Activated T-helper 1 cell treated with anti-CD3 and anti-CD28 coated beads, Interleukin-2, amount 50 U/mL, for 16 hours (primary cell): ENCODE data around the gene LARP4.
A peak's percentile ranks its signal among the peaks of the same experiment; 100 is the strongest.
"Not testable (repeated sequence)": the region's sequence is repeated elsewhere in the genome, so short reads cannot be mapped to it uniquely, and the experiment has no call there.

Experiments
- DNase-seq, 2 donors: peaks; one replicate each; pipeline ENCODE4 v3.0.0-alpha.2; 2020; ENCODE audit warnings: low read depth in 1 of 2, low spot score in 1 of 2

LARP4 gene

GRCh38 chr12:50477241-50477832 lies 76.7 kb downstream of the LARP4 start:
- DNase-seq = no peak

GRCh38 chr12:50482571-50482970 lies 81.9 kb downstream of the LARP4 start:
- DNase-seq = no peak

DNA sequence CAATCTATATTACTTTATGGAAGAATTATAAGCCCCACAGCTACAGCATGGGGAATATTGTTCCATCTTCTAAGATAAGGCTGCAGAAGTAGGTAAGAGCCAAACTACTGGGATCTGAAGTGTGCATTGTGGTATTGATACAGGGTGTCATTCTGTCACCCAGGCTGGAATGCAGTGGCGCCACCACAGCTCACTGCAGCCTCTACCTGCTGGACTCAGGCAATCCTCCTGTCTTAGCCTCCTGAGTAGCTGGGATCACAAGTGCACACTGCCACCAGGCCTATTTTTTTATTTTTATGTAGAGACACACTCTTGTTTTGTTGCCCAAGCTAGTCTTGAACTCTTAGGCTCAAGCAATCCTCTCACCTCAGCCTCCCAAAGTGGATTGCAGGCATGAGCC lies 82.8 kb downstream of the LARP4 start:
- no peak for DNase-seq

GRCh38 chr12:50488801-50489200 lies 88.1 kb downstream of the LARP4 start:
- DNase-seq = no peak

GRCh38 chr12:50498119-50498518 lies 97.4 kb downstream of the LARP4 start:
- DNase-seq = not testable (repeated sequence)

DNA sequence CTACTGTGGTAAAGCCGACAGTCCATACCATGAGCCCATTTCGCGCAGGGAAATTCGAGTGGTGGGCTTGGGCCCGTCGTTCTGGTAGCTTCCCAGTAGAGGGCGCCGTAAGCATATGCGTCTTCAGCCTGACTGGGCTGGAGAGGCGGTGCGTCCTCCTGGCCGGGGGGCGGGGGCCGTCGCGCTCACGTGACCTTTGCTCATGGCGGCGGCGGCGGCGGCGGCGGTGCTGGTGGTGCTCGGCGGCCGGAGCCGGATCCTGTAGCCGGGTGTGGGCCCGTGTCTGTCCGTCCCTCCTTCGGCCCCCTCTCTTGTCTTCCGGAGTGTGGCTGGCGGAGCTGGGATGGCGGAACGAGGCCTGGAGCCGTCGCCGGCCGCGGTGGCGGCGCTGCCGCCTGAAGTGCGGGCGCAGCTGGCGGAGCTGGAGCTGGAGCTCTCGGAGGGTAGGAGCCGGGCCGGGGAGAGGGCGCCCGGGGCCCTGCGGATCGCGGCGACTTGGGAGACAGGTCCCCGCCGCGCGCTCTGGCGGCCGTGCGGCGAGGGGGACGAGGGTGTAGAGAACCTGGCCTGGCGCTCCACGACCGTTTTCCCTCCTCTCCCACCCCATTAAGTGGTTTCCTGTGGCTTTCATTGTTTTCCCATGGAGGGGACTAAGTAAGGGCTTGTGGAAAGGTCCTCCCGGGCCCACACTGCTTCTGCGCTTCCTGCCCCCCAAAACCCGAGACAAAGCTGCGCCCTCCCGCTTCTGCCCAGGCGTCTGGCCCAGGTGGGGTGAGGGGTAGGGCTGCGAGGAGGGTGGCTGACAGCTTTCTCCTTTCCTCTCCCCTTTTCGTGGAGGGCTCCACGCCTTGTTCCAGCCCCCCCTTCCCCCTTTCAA lies 104.4 kb downstream of the LARP4 start, which contains the start of gene DIP2B:
DIP2B (plus strand) TSS at position 188 of the 877 bp plus-strand sequence; CDS start at position 344, 156 bp downstream.
- DNase-seq = peak; percentile 92 to 93

DNA sequence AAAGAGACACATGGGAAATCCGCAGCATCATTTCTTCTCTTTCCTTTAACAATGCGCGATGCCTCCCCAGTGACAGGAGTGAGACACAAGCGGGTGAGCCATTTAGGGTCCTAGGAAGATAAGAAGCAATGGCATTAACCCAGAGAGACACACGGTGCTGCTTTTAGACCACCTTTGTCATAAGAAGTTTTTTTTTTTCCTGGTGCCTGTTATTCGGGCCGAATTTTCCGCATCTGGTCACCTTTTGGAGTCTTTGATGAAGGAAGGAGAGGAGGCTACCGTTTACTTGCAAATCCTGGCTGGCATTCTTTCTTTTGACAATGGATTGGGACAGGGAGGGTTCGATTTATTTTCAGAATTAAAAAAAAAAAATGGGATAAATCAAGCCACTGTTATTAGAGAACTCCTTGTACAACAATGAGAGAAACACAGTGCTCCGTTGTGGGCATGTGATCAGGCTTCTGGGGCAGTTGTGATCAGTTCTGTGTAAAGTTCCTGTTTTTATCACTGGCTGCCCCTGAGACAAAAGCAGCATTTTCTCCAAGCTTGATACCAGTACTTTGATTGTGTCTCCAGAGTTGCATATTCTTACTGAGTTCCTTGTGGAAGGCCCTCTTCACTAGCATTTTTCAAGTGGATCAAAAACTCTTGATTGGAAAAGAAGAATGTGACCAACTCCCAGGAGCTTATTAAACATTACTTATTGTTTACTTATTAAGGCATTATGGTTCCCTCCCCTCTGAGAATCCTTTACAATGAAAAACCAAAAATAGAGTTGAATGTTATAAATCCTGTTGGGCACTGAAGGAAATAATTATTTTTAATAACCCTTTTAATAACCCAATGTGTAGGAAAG lies 105.2 kb downstream of the LARP4 start:
- no peak for DNase-seq

- no peak for DNase-seq
These were observed 106.2 kb downstream of the LARP4 start for GRCh38 chr12:50506753-50507473.

GRCh38 chr12:50507474-50507838 lies 106.8 kb downstream of the LARP4 start:
- no peak for DNase-seq

DNA sequence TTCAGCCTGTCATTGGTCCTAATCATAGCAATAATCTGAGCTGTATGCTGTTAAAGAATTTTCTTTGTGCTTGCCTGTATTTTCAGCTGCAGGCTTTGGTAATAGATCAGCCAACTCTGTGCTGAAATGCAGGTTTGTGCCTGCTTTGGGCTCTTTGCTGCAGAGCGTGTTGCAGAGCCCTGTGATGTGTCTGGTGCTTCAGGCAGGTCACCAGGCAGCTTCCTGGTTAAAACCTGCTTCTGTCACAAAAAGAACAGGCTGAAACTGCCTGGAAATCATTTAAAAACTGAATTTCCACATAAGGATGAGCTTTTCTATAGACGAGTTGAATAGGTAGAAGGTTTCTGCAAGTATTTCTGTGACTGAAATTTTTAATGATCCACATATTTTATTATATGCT lies 107.2 kb downstream of the LARP4 start:
- no peak for DNase-seq

DNA sequence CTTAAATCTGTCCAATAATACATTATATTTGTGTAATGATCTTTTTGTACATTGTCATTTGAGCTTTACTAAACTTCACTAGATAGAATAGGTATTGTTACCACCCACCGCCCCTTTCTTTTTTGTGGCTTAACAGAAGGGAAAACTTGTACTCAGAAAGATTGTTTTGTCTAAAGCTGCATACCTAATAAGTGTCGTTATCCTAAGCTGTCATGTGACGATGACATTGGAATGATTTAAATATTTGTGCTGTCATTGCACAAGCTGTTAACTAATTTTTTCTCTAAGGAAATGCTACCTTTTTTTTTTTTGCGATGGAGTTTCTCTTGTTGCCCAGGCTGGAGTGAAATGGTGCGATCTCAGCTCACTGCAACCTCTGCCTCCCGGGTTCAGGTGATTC lies 107.7 kb downstream of the LARP4 start:
- DNase-seq = no peak

GRCh38 chr12:50508970-50509663 lies 108.4 kb downstream of the LARP4 start:
- no peak for DNase-seq

- DNase-seq = no peak
These were observed 114.0 kb downstream of the LARP4 start for GRCh38 chr12:50514526-50515276.

GRCh38 chr12:50515587-50515986 lies 114.9 kb downstream of the LARP4 start:
- DNase-seq = no peak

- DNase-seq = no peak
These were observed 116.8 kb downstream of the LARP4 start for GRCh38 chr12:50517421-50518048.

DNA sequence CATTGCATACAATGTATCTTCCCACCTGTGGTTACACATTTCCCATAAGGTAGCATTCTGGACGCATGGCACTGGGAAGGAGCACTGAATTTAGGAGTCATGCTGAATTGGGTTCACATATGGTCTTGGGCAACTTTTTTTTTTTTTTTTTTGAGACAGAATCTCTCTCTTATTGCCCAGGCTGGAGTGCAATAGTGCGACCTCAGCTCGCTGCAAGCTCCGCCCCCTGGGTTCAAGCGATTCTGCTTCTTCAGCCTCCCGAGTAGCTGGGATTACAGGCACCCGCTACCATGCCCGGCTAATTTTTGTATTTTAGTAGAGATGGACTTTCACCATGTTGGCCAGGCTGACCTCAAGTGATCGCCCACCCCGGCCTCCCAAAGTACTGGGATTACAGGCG lies 117.4 kb downstream of the LARP4 start:
- DNase-seq = no peak

GRCh38 chr12:50519353-50519752 lies 118.7 kb downstream of the LARP4 start:
- no peak for DNase-seq

GRCh38 chr12:50520416-50521207 lies 119.9 kb downstream of the LARP4 start:
- DNase-seq = no peak
